SK-N-SH (cell line): ENCODE measurements around the gene IQCK. TPM values are rescaled to one million over a fixed set of nuclear protein-coding genes. Genes with fewer than 3 reads are reported as not detected.

Experiments
- CTCF ChIA-PET: fragments of 300-600, 350-600 bp; formaldehyde crosslinking; extraction: SDS; loops from one replicate; lab custom pipeline; 2021; lab: Yijun Ruan, JAX
- POLR2A ChIA-PET: fragments of 350-600 bp; sonication (Branson Sonifier 250); formaldehyde crosslinking; extraction: SDS; loops from one replicate; lab custom pipeline; 2020; ENCODE audit warnings: antibody characterized with exemption, inconsistent platforms; lab: Yijun Ruan, JAX
- DNase-seq: peaks from one replicate; pipeline ENCODE4 v3.0.0; 2012
- H2AFZ ChIP-seq: fragments of 200-600 bp; sonication (generic); 2 replicates; pipeline ENCODE4 v1.8.1; 2016; ENCODE audit warnings: antibody characterized with exemption, mild to moderate bottlenecking, low read depth
- H3F3A ChIP-seq: fragments of 200-600 bp; sonication (generic); replicated peaks from 2 replicates; pipeline ENCODE3; 2016; ENCODE audit warnings: antibody characterized with exemption, mild to moderate bottlenecking; ENCODE audit not compliant: insufficient read depth
- H3K27ac ChIP-seq, 2 experiments: fragments of 200-500 bp in 1 of 2; fragments of 200-600 bp in 1 of 2; sonication (Bioruptor generic) in 1 of 2; sonication (generic), shearing (Covaris generic) in 1 of 2; 2 replicates each; pipeline versions ENCODE4 v1.5.1 to v1.6.1; 2014 to 2016; ENCODE audit warnings: low read depth in 2 of 2, inconsistent platforms in 1 of 2, low read length in 1 of 2, mild to moderate bottlenecking in 1 of 2, mixed read lengths in 1 of 2
- H3K27me3 ChIP-seq: fragments of 200-600 bp; sonication (generic), shearing (Covaris generic); 2 replicates; pipeline ENCODE4 v1.6.1; 2016; ENCODE audit warnings: mixed run types; ENCODE audit not compliant: insufficient read depth
- H3K36me3 ChIP-seq, 2 experiments: fragments of 200-500 bp in 1 of 2; fragments of 200-600 bp in 1 of 2; sonication (Bioruptor generic) in 1 of 2; sonication (generic) in 1 of 2; replicated peaks in 1 of 2; 2 replicates each; pipeline versions ENCODE3 to v1.5.1; 2014 to 2016; ENCODE audit warnings: low read length in 1 of 2, mild to moderate bottlenecking in 1 of 2; ENCODE audit not compliant: insufficient read depth in 2 of 2, control insufficient read depth in 1 of 2
- H3K4me1 ChIP-seq, 2 experiments: fragments of 200-500 bp in 1 of 2; fragments of 200-600 bp in 1 of 2; sonication (Bioruptor generic) in 1 of 2; sonication (generic), shearing (Covaris generic) in 1 of 2; 2 replicates each; pipeline versions ENCODE4 v1.5.1 to v1.6.1; 2014 to 2016; ENCODE audit warnings: low read depth in 1 of 2, low read length in 1 of 2, mixed run types in 1 of 2; ENCODE audit not compliant: insufficient read depth in 2 of 2, control insufficient read depth in 1 of 2
- H3K4me2 ChIP-seq: fragments of 200-600 bp; sonication (generic), shearing (Covaris generic); 2 replicates; pipeline ENCODE4 v1.6.1; 2017; ENCODE audit warnings: mixed run types
- H3K4me3 ChIP-seq, 2 experiments: fragments of 200-500 bp in 1 of 2; fragments of 200-600 bp in 1 of 2; sonication (Bioruptor generic) in 1 of 2; sonication (generic), shearing (Covaris generic) in 1 of 2; 2 replicates each; pipeline versions ENCODE4 v1.5.1 to v1.8.1; 2014 to 2016; ENCODE audit warnings: low read depth in 2 of 2, inconsistent platforms in 1 of 2, low read length in 1 of 2, mild to moderate bottlenecking in 1 of 2, mixed read lengths in 1 of 2, moderate library complexity in 1 of 2
- H3K79me2 ChIP-seq: fragments of 200-600 bp; sonication (generic); 2 replicates; pipeline ENCODE4 v1.8.1; 2017; ENCODE audit warnings: mild to moderate bottlenecking; ENCODE audit not compliant: insufficient read depth
- H3K9ac ChIP-seq: fragments of 200-600 bp; sonication (generic); 2 replicates; pipeline ENCODE4 v1.6.1; 2017; ENCODE audit warnings: mixed run types
- H3K9me2 ChIP-seq: fragments of 200-600 bp; sonication (generic); 2 replicates; pipeline ENCODE4 v1.6.1; 2017; ENCODE audit warnings: mixed run types
- H3K9me3 ChIP-seq: fragments of 200-600 bp; sonication (generic); 2 replicates; pipeline ENCODE4 v1.6.1; 2017; ENCODE audit warnings: mixed run types, mild to moderate bottlenecking, moderate library complexity
- H4K20me1 ChIP-seq: fragments of 200-600 bp; sonication (generic); 2 replicates; pipeline ENCODE4 v1.6.1; 2017; ENCODE audit warnings: mild to moderate bottlenecking, mixed run types; ENCODE audit not compliant: insufficient read depth
- CHD2 ChIP-seq: fragments of 150-350 bp; IDR thresholded peaks from 2 replicates; pipeline ENCODE4 v1.6.1; 2018; ENCODE audit warnings: low read length; ENCODE audit not compliant: partially characterized antibody
- ELF1 ChIP-seq: IDR thresholded peaks from 2 replicates; pipeline ENCODE4 v1.4.0; 2012
- EZH2phosphoT487 ChIP-seq: fragments of 200-600 bp; sonication (generic); IDR thresholded peaks from 2 replicates; pipeline ENCODE4 v1.6.1; 2017; ENCODE audit warnings: low read depth, mixed run types, mild to moderate bottlenecking, antibody characterized with exemption, moderate library complexity, borderline replicate concordance
- FOSL2 ChIP-seq: IDR thresholded peaks from 2 replicates; pipeline ENCODE4 v1.4.0; 2012; ENCODE audit warnings: low read depth, mild to moderate bottlenecking, moderate library complexity, borderline replicate concordance
- GATA2 ChIP-seq: sonication (generic); formaldehyde crosslinking; IDR thresholded peaks from 2 replicates; pipeline ENCODE4 v1.5.0; 2020; ENCODE audit warnings: mild to moderate bottlenecking, missing genetic modification reagents
- MAX ChIP-seq: IDR thresholded peaks from 2 replicates; pipeline ENCODE4 v1.4.0; 2012; ENCODE audit warnings: low read depth
- PBX3 ChIP-seq: IDR thresholded peaks from 2 replicates; pipeline ENCODE4; 2012
- POLR2AphosphoS5 ChIP-seq: IDR thresholded peaks from 2 replicates; pipeline ENCODE4 v1.6.1; 2012; ENCODE audit warnings: low read depth, low read length
- RXRA ChIP-seq: IDR thresholded peaks from 2 replicates; pipeline ENCODE4 v1.4.0; 2012; ENCODE audit warnings: low read depth, mild to moderate bottlenecking, borderline replicate concordance
- TCF12 ChIP-seq: IDR thresholded peaks from 2 replicates; pipeline ENCODE4 v1.4.0; 2012
- YY1 ChIP-seq: IDR thresholded peaks from 2 replicates; pipeline ENCODE4 v1.4.0; 2012; ENCODE audit warnings: low read depth, mild to moderate bottlenecking
- WGBS: methylation state at CpG from one replicate; pipeline ENCODE4 v1.1.6; 2017; ENCODE audit warnings: low lambda C conversion rate; 5-methylcytosine and 5-hydroxymethylcytosine counted together
- polyA plus RNA-seq, 3 experiments: library from polyadenylated mRNA; depleted of rRNA; stranded (reverse); fragments of >200 nt; gene quantifications; 2 replicates each; pipeline ENCODE4 v1.2.3, GENCODE V29; 2012
- TF ChIP-seq, protein P1 (sequence below): fragments of 150-350 bp; IDR thresholded peaks from 2 replicates; pipeline ENCODE4 v1.6.1; 2017; ENCODE audit warnings: antibody characterized with exemption, low read length, low read depth, borderline replicate concordance
- TF ChIP-seq, protein P2 (sequence below): IDR thresholded peaks from 2 replicates; pipeline ENCODE4 v1.4.0; 2012; ENCODE audit warnings: low read depth, borderline replicate concordance

IQCK gene
- polyA plus RNA-seq, 1 of the 3 experiments (the other 2 are of a cell fraction) = 7.3 TPM

DNA sequence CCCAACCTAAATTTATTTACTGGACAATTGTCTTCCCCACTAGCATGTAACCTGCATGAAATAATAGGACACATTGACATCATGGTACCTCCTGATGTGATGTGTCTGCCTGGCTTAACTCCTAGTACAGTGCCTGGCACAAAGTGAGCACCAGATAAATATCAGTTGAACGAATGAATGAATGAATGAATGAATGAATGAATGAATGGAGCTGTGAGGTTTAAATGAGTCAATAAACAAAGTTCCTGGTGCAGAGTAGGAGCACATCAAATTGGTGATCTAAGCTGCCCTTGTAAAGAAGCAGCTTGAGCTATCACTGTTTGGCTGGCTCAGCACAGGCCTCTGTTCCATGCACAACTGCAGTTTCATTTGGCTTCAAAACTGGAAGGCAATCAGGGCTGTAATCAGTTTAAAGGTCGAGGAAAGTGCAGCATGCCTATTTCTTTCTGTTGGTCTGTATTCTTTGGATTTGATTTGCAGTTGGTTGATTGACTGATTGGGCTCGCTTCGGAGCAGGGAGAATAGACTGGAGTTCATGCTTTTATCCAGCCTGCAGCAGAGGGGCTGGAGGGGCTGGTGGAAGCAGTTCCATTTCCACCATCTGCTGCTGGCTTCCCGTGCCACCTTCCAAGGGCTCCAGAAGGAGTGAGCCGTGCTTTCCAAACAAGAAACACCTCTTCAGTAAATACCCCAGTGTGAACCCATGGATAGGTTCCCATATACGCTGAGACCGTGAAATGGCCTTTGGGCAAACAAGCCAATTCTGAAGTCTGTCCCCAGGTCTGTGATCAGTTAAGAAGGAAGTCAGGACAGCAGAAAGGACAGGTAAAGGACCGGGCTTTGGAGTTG is 112.0 kb downstream of the IQCK start:
- Histone ChIP-seq H3K79me2 (no peaks in the 10 kb centered on the region), H2AFZ (no peak overlapping the region), H3K36me3 (no peaks in the 10 kb centered on the region), H3K4me1 (peaks cover 0 to 3% of the 10 kb centered on the region in 2 experiments; a peak in 1 of 4 replicates), H3K4me2 (no peak overlapping the region), H3K4me3 (no peak overlapping the region), H3F3A (peaks cover 4% of the 10 kb centered on the region), H3K9me3 (no peaks in the 10 kb centered on the region)
- no peak for TF ChIP-seq POLR2AphosphoS5
- no peak for TF ChIP-seq MAX
- no peak for TF ChIP-seq YY1
- TF ChIP-seq, protein P1, sequence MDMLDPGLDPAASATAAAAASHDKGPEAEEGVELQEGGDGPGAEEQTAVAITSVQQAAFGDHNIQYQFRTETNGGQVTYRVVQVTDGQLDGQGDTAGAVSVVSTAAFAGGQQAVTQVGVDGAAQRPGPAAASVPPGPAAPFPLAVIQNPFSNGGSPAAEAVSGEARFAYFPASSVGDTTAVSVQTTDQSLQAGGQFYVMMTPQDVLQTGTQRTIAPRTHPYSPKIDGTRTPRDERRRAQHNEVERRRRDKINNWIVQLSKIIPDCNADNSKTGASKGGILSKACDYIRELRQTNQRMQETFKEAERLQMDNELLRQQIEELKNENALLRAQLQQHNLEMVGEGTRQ = no peak
- no peak for TF ChIP-seq GATA2
- no peak for TF ChIP-seq FOSL2
- TF ChIP-seq TCF12 = no peak
- no peak for TF ChIP-seq EZH2phosphoT487
- no peak for TF ChIP-seq CHD2
- TF ChIP-seq, protein P2, sequence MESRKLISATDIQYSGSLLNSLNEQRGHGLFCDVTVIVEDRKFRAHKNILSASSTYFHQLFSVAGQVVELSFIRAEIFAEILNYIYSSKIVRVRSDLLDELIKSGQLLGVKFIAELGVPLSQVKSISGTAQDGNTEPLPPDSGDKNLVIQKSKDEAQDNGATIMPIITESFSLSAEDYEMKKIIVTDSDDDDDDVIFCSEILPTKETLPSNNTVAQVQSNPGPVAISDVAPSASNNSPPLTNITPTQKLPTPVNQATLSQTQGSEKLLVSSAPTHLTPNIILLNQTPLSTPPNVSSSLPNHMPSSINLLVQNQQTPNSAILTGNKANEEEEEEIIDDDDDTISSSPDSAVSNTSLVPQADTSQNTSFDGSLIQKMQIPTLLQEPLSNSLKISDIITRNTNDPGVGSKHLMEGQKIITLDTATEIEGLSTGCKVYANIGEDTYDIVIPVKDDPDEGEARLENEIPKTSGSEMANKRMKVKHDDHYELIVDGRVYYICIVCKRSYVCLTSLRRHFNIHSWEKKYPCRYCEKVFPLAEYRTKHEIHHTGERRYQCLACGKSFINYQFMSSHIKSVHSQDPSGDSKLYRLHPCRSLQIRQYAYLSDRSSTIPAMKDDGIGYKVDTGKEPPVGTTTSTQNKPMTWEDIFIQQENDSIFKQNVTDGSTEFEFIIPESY = no peak
- no peak for TF ChIP-seq ELF1
- no peak for TF ChIP-seq RXRA
- TF ChIP-seq PBX3 = no peak
- TF ChIP-seq, all 33 proteins: peak for 0
- H4K20me1 ChIP-seq = no peaks in the 10 kb centered on the region
- H3K9ac ChIP-seq = no peak overlapping the region
- no peak overlapping the region for H3K27ac ChIP-seq
- WGBS = 81% methylated on average over 9 of the region's 9 CpGs
- no peak for DNase-seq
- H3K9me2 ChIP-seq = no peaks in the 10 kb centered on the region
- no peaks in the 10 kb centered on the region for H3K27me3 ChIP-seq
- POLR2A ChIA-PET = no interaction called here
- CTCF ChIA-PET = interaction anchor here (1.4 kb wide), 1 partner anchor 22 kb away, joined by 3 read pairs; no protein-coding TSS in a partner anchor
